Heart left ventricle (tissue), 13 donors: ENCODE measurements around the gene GSG1L2.

ENCODE experiments used
- CTCF ChIP-seq, 12 donors: fragments of 200-600 bp; sonication (generic) in 4 of 12; IDR thresholded peaks; one replicate each; pipeline versions ENCODE4 v1.5.0 to v1.8.0; 2018 to 2022; ENCODE audit warnings: antibody characterized with exemption in 12 of 12, mild to moderate bottlenecking in 5 of 12
- POLR2A ChIP-seq, 2 donors: fragments of 450-650 bp; IDR thresholded peaks; one replicate each; pipeline ENCODE4 v1.6.1; 2017; ENCODE audit warnings: antibody characterized with exemption in 2 of 2, mild to moderate bottlenecking in 2 of 2, moderate library complexity in 2 of 2
- donor health status: ischemic (EF 13 %, LVEDD 7.1; RV severe dilation, severe dysfunction).
- donor health status: DM: no; HTN: yes; CAD: no.
- donor health status: DM: no; HTN: no; CAD: no.
- donor health status: ischemic (EF 25% LVEDD 6.9; RV normal size, moderate dysfunction).
- donor health status: ischemic (EF 25% LVEDD 5.7; RV mildly dilated, moderate dysfunction).
- donor health status: ischemic (EF 35%, LVEDD 5.7; RV mildly dilated, moderate dysfunction).
- donor health status: nonischemic (EF 11% LVEDD 7.7; RV severe dilation, severe dysfunction).
- donor health status: DM: yes; HTN: yes; CAD: no.
- donor health status: PGD.
- donor health status: ischemic (EF 29% LVEDD 5.4; RV normal size, mild dysfunction).
- donor health status: nonischemic (EF 23%, LVEDD 6.1; RV moderate dilation, normal function).

GRCh38 chr17:9821921-9822320 is at the start of gene GSG1L2:
- TF ChIP-seq CTCF (IDR thresholded peaks at IDR 0.05) (no peak), POLR2A (IDR thresholded peaks at IDR 0.05) (no peak)
